Kidney capillary endothelial cell (primary cell): Measurements from ENCODE around the gene HIGD1C.
"Not testable (repeated sequence)": the region's sequence is repeated elsewhere in the genome, so short reads cannot be mapped to it uniquely, and the experiment has no call there.

ENCODE experiments used
- DNase-seq: peaks from one replicate; pipeline ENCODE4 v3.0.0-alpha.2; 2018; ENCODE audit warnings: low spot score

Gene HIGD1C

GRCh38 chr12:50933459-50934124 lies 18.8 kb upstream of the HIGD1C start:
- DNase-seq: no peak

GRCh38 chr12:50934371-50934851 lies 17.9 kb upstream of the HIGD1C start:
- DNase-seq: no peak

GRCh38 chr12:50934981-50935807 lies 17.1 kb upstream of the HIGD1C start:
- no peak for DNase-seq

GRCh38 chr12:50936821-50937530 lies 15.4 kb upstream of the HIGD1C start:
- DNase-seq: no peak

- no peak for DNase-seq
These were observed 14.7 kb upstream of the HIGD1C start for GRCh38 chr12:50937653-50938052.

- DNase-seq: no peak
These were observed 4.3 kb upstream of the HIGD1C start for GRCh38 chr12:50947933-50948626.

GRCh38 chr12:50948798-50949197 lies 3.5 kb upstream of the HIGD1C start:
- no peak for DNase-seq

GRCh38 chr12:50949801-50950302 lies 2.5 kb upstream of the HIGD1C start:
- no peak for DNase-seq

- DNase-seq: no peak
These were observed 1.2 kb upstream of the HIGD1C start for GRCh38 chr12:50951112-50951511.

- no peak for DNase-seq
These were observed 703 bp downstream of the HIGD1C start for GRCh38 chr12:50953047-50953446.

- not testable (repeated sequence) for DNase-seq
These were observed 2.4 kb downstream of the HIGD1C start for GRCh38 chr12:50954789-50955188.

GRCh38 chr12:50955288-50955687 lies 2.9 kb downstream of the HIGD1C start:
- no peak for DNase-seq

- DNase-seq: no peak
These were observed 3.4 kb downstream of the HIGD1C start for GRCh38 chr12:50955697-50956096.

GRCh38 chr12:50960130-50960529 lies 7.8 kb downstream of the HIGD1C start:
- no peak for DNase-seq

GRCh38 chr12:50961708-50962107 lies 9.4 kb downstream of the HIGD1C start:
- no peak for DNase-seq

- DNase-seq: no peak
These were observed 12.1 kb downstream of the HIGD1C start for GRCh38 chr12:50964432-50964831.

GRCh38 chr12:50971946-50972345 lies 19.6 kb downstream of the HIGD1C start:
- DNase-seq: no peak

- DNase-seq: no peak
These were observed 27.2 kb downstream of the HIGD1C start for GRCh38 chr12:50979369-50980052.

- no peak for DNase-seq
These were observed 28.2 kb downstream of the HIGD1C start for GRCh38 chr12:50980545-50980944.

GRCh38 chr12:50981319-50982239 lies 29.2 kb downstream of the HIGD1C start:
- DNase-seq: no peak
